HL-60 (cell line): ENCODE data around the gene C16orf82.

Experiments
- DNase-seq, 2 experiments: peaks; one replicate each; pipeline ENCODE4 v3.0.0-alpha.2; 2010 to 2020; ENCODE audit warnings: low read depth in 1 of 2, low spot score in 1 of 2
- H3K27ac ChIP-seq: fragments of 250-450 bp; sonication (Bioruptor Pico); replicated peaks from 2 replicates; pipeline ENCODE4 v1.5.1; 2020; ENCODE audit warnings: mild to moderate bottlenecking, moderate library complexity
- H3K27me3 ChIP-seq: fragments of 250-450 bp; sonication (Bioruptor Pico); 2 replicates; pipeline ENCODE4 v1.5.1; 2021; ENCODE audit warnings: mild to moderate bottlenecking, moderate library complexity; ENCODE audit not compliant: insufficient read depth, poor library complexity, severe bottlenecking
- H3K4me3 ChIP-seq: replicated peaks from 2 replicates; pipeline ENCODE4 v1.5.1; 2011; ENCODE audit warnings: mild to moderate bottlenecking, control low read depth, low read length; ENCODE audit not compliant: insufficient read depth
- CTCF ChIP-seq: IDR thresholded peaks from one replicate; pipeline ENCODE4 v1.5.1; 2011; ENCODE audit warnings: low read length, control low read depth, inconsistent platforms; ENCODE audit not compliant: insufficient read depth
- GABPA ChIP-seq: IDR thresholded peaks from 2 replicates; pipeline ENCODE4 v1.6.1; 2012; ENCODE audit warnings: low read depth
- POLR2AphosphoS5 ChIP-seq: IDR thresholded peaks from 2 replicates; pipeline ENCODE4 v1.6.1; 2012; ENCODE audit warnings: low read depth
- REST ChIP-seq: IDR thresholded peaks from 2 replicates; pipeline ENCODE4 v1.6.1; 2012; ENCODE audit warnings: low read depth; ENCODE audit not compliant: insufficient replicate concordance
- SPI1 ChIP-seq: IDR thresholded peaks from 2 replicates; pipeline ENCODE4 v1.6.1; 2012; ENCODE audit warnings: low read depth, mild to moderate bottlenecking, borderline replicate concordance

The C16orf82 gene

GRCh38 chr16:27107185-27107592, 40.5 kb downstream of the C16orf82 start:
- Histone ChIP-seq H3K27me3 (no peaks in the 10 kb centered on the region), H3K4me3 (no peak overlapping the region), H3K27ac (no peak overlapping the region)
- DNase-seq: no peak
- TF ChIP-seq REST (no peak), SPI1 (no peak), GABPA (no peak), POLR2AphosphoS5 (no peak), CTCF (no peak)

GRCh38 chr16:27108051-27108770, 41.5 kb downstream of the C16orf82 start:
- DNase-seq: no peak
- Histone ChIP-seq H3K27me3 (no peaks in the 10 kb centered on the region), H3K4me3 (no peak overlapping the region), H3K27ac (no peak overlapping the region)
- TF ChIP-seq POLR2AphosphoS5 (no peak), CTCF (no peak)

- no peak overlapping the region for H3K27ac ChIP-seq
- no peak for DNase-seq
- TF ChIP-seq SPI1 (no peak), CTCF (no peak), GABPA (no peak), POLR2AphosphoS5 (no peak), REST (no peak)
- H3K4me3 ChIP-seq: no peak overlapping the region
- no peaks in the 10 kb centered on the region for H3K27me3 ChIP-seq
These were observed 42.3 kb downstream of the C16orf82 start for GRCh38 chr16:27108826-27109665.
